ENCODE measurements around the gene C11orf21. TPM values are rescaled to one million over a fixed set of nuclear protein-coding genes. Genes with fewer than 3 reads are reported as not detected.
A peak's percentile ranks its signal among the peaks of the same experiment; 100 is the strongest.
"Not testable (repeated sequence)": the region's sequence is repeated elsewhere in the genome, so short reads cannot be mapped to it uniquely, and the experiment has no call there.

The C11orf21 gene
- total RNA-seq, 1 experiment from 2014 or later: not detected

- no peak for DNase-seq
- Histone ChIP-seq H3K79me2 (ENCODE audit: low read length) (no peaks in the 10 kb centered on the region), H3K36me3 (ENCODE audit: insufficient read depth, low read length) (no peaks in the 10 kb centered on the region), H3K9me3 (ENCODE audit: low read length) (no peaks in the 10 kb centered on the region), H3K4me1 (ENCODE audit: low read length) (no peaks in the 10 kb centered on the region), H3K27me3 (ENCODE audit: low read length) (no peaks in the 10 kb centered on the region), H3K27ac (ENCODE audit: low read length) (no peak overlapping the region), H3K4me2 (ENCODE audit: low read depth, low read length, poor library complexity, severe bottlenecking) (no peak overlapping the region), H2AFZ (ENCODE audit: low read length) (no peak overlapping the region), H3K4me3 (ENCODE audit: low read length) (no peak overlapping the region), H3K9me2 (replicated peaks; ENCODE audit: insufficient read depth, low read length) (no peaks in the 10 kb centered on the region), H4K20me1 (ENCODE audit: insufficient read depth, low read depth, low read length) (no peaks in the 10 kb centered on the region), H3K9ac (ENCODE audit: low read length) (no peak overlapping the region)
Measured at GRCh38 chr11:2290351-2290841, 11.3 kb downstream of the C11orf21 start.

- Histone ChIP-seq H3K36me3 (ENCODE audit: insufficient read depth, low read length) (no peaks in the 10 kb centered on the region), H2AFZ (ENCODE audit: low read length) (no peak overlapping the region), H3K4me2 (ENCODE audit: low read depth, low read length, poor library complexity, severe bottlenecking) (no peak overlapping the region), H3K79me2 (ENCODE audit: low read length) (no peaks in the 10 kb centered on the region), H3K27ac (ENCODE audit: low read length) (no peak overlapping the region), H3K4me3 (ENCODE audit: low read length) (no peak overlapping the region), H4K20me1 (ENCODE audit: insufficient read depth, low read depth, low read length) (no peaks in the 10 kb centered on the region), H3K27me3 (ENCODE audit: low read length) (no peaks in the 10 kb centered on the region), H3K9me3 (ENCODE audit: low read length) (no peaks in the 10 kb centered on the region), H3K9me2 (replicated peaks; ENCODE audit: insufficient read depth, low read length) (no peaks in the 10 kb centered on the region), H3K9ac (ENCODE audit: low read length) (no peak overlapping the region), H3K4me1 (ENCODE audit: low read length) (no peaks in the 10 kb centered on the region)
- DNase-seq: no peak
Measured at GRCh38 chr11:2289859-2290258, 11.9 kb downstream of the C11orf21 start.

GRCh38 chr11:2289350-2289749, 12.4 kb downstream of the C11orf21 start:
- Histone ChIP-seq H3K27me3 (ENCODE audit: low read length) (no peaks in the 10 kb centered on the region), H3K4me1 (ENCODE audit: low read length) (no peaks in the 10 kb centered on the region), H3K79me2 (ENCODE audit: low read length) (no peaks in the 10 kb centered on the region), H2AFZ (ENCODE audit: low read length) (no peak overlapping the region), H3K4me2 (ENCODE audit: low read depth, low read length, poor library complexity, severe bottlenecking) (no peak overlapping the region), H4K20me1 (ENCODE audit: insufficient read depth, low read depth, low read length) (no peaks in the 10 kb centered on the region), H3K36me3 (ENCODE audit: insufficient read depth, low read length) (no peaks in the 10 kb centered on the region), H3K9me2 (replicated peaks; ENCODE audit: insufficient read depth, low read length) (no peaks in the 10 kb centered on the region), H3K9me3 (ENCODE audit: low read length) (no peaks in the 10 kb centered on the region), H3K27ac (ENCODE audit: low read length) (no peak overlapping the region), H3K9ac (ENCODE audit: low read length) (no peak overlapping the region), H3K4me3 (ENCODE audit: low read length) (no peak overlapping the region)
- DNase-seq: no peak

- H3K27me3 ChIP-seq (ENCODE audit: low read length): peaks cover 3% of the 10 kb centered on the region; the same call in 1 of the 2 replicates
- H3K4me3 ChIP-seq (ENCODE audit: low read length): no peak overlapping the region
- H4K20me1 ChIP-seq (ENCODE audit: insufficient read depth, low read depth, low read length): no peaks in the 10 kb centered on the region
Measured at GRCh38 chr11:2287091-2287490, 14.6 kb downstream of the C11orf21 start.

GRCh38 chr11:2286350-2286749, 15.4 kb downstream of the C11orf21 start:
- not testable (repeated sequence) for H3K9ac ChIP-seq (ENCODE audit: low read length); H3K4me1 ChIP-seq (ENCODE audit: low read length); H3K4me3 ChIP-seq (ENCODE audit: low read length); H3K9me2 ChIP-seq (replicated peaks; ENCODE audit: insufficient read depth, low read length); H4K20me1 ChIP-seq (ENCODE audit: insufficient read depth, low read depth, low read length); H3K9me3 ChIP-seq (ENCODE audit: low read length); DNase-seq; H2AFZ ChIP-seq (ENCODE audit: low read length); H3K36me3 ChIP-seq (ENCODE audit: insufficient read depth, low read length); H3K27ac ChIP-seq (ENCODE audit: low read length); H3K27me3 ChIP-seq (ENCODE audit: low read length); H3K79me2 ChIP-seq (ENCODE audit: low read length); H3K4me2 ChIP-seq (ENCODE audit: low read depth, low read length, poor library complexity, severe bottlenecking)

More at GRCh38 chr11:2287091-2287490, 14.6 kb downstream of the C11orf21 start:
- H3K4me2 ChIP-seq (ENCODE audit: low read depth, low read length, poor library complexity, severe bottlenecking): no peak overlapping the region
- H3K27ac ChIP-seq (ENCODE audit: low read length): no peak overlapping the region
- H3K79me2 ChIP-seq (ENCODE audit: low read length): no peaks in the 10 kb centered on the region
- H3K9ac ChIP-seq (ENCODE audit: low read length): no peak overlapping the region
- no peaks in the 10 kb centered on the region for H3K4me1 ChIP-seq (ENCODE audit: low read length)
- H3K9me2 ChIP-seq (replicated peaks; ENCODE audit: insufficient read depth, low read length): no peaks in the 10 kb centered on the region
- no peak overlapping the region for H2AFZ ChIP-seq (ENCODE audit: low read length)
- DNase-seq: no peak
- H3K36me3 ChIP-seq (ENCODE audit: insufficient read depth, low read length): no peaks in the 10 kb centered on the region
- peaks cover 3% of the 10 kb centered on the region; the same call in 1 of the 2 replicates for H3K9me3 ChIP-seq (ENCODE audit: low read length)

- Histone ChIP-seq H3K4me3 (ENCODE audit: low read length) (no peak overlapping the region), H2AFZ (ENCODE audit: low read length) (no peak overlapping the region), H3K9me2 (replicated peaks; ENCODE audit: insufficient read depth, low read length) (no peaks in the 10 kb centered on the region), H3K4me2 (ENCODE audit: low read depth, low read length, poor library complexity, severe bottlenecking) (no peak overlapping the region), H3K79me2 (ENCODE audit: low read length) (no peaks in the 10 kb centered on the region), H3K4me1 (ENCODE audit: low read length) (no peaks in the 10 kb centered on the region), H3K9ac (ENCODE audit: low read length) (no peak overlapping the region), H3K27me3 (ENCODE audit: low read length) (peaks cover 3% of the 10 kb centered on the region; the same call in 1 of the 2 replicates), H3K27ac (ENCODE audit: low read length) (no peak overlapping the region), H4K20me1 (ENCODE audit: insufficient read depth, low read depth, low read length) (no peaks in the 10 kb centered on the region), H3K9me3 (ENCODE audit: low read length) (peaks cover 3% of the 10 kb centered on the region; the same call in 1 of the 2 replicates), H3K36me3 (ENCODE audit: insufficient read depth, low read length) (no peaks in the 10 kb centered on the region)
- no peak for DNase-seq
Measured at GRCh38 chr11:2280208-2280607, 21.5 kb downstream of the C11orf21 start.

GRCh38 chr11:2277933-2278523, 23.7 kb downstream of the C11orf21 start:
- Histone ChIP-seq H2AFZ (ENCODE audit: low read length) (no peak overlapping the region), H3K9me2 (replicated peaks; ENCODE audit: insufficient read depth, low read length) (no peaks in the 10 kb centered on the region), H3K4me2 (ENCODE audit: low read depth, low read length, poor library complexity, severe bottlenecking) (no peak overlapping the region), H3K9ac (ENCODE audit: low read length) (no peak overlapping the region), H3K4me1 (ENCODE audit: low read length) (no peaks in the 10 kb centered on the region), H3K36me3 (ENCODE audit: insufficient read depth, low read length) (no peaks in the 10 kb centered on the region), H3K9me3 (ENCODE audit: low read length) (peaks cover under 1% of the 10 kb centered on the region; the same call in 1 of the 2 replicates), H3K27ac (ENCODE audit: low read length) (no peak overlapping the region), H4K20me1 (ENCODE audit: insufficient read depth, low read depth, low read length) (no peaks in the 10 kb centered on the region), H3K4me3 (ENCODE audit: low read length) (no peak overlapping the region), H3K27me3 (ENCODE audit: low read length) (peaks cover under 1% of the 10 kb centered on the region; the same call in 1 of the 2 replicates), H3K79me2 (ENCODE audit: low read length) (no peaks in the 10 kb centered on the region)
- DNase-seq: no peak

GRCh38 chr11:2277008-2277346, 24.7 kb downstream of the C11orf21 start:
- no peaks in the 10 kb centered on the region for H3K4me1 ChIP-seq (ENCODE audit: low read length)
- no peak overlapping the region for H3K27ac ChIP-seq (ENCODE audit: low read length)
- H4K20me1 ChIP-seq (ENCODE audit: insufficient read depth, low read depth, low read length): no peaks in the 10 kb centered on the region
- no peak overlapping the region for H3K9ac ChIP-seq (ENCODE audit: low read length)
- H2AFZ ChIP-seq (ENCODE audit: low read length): 0 out of 2 replicates have a peak overlapping the region, but pooled peaks have one; percentile 5
- H3K9me3 ChIP-seq (ENCODE audit: low read length): no peaks in the 10 kb centered on the region
- H3K27me3 ChIP-seq (ENCODE audit: low read length): no peaks in the 10 kb centered on the region
- no peak overlapping the region for H3K4me3 ChIP-seq (ENCODE audit: low read length)
- no peak for DNase-seq
- H3K79me2 ChIP-seq (ENCODE audit: low read length): no peaks in the 10 kb centered on the region
- no peaks in the 10 kb centered on the region for H3K36me3 ChIP-seq (ENCODE audit: insufficient read depth, low read length)
- no peaks in the 10 kb centered on the region for H3K9me2 ChIP-seq (replicated peaks; ENCODE audit: insufficient read depth, low read length)
- no peak overlapping the region for H3K4me2 ChIP-seq (ENCODE audit: low read depth, low read length, poor library complexity, severe bottlenecking)
